Vagina (tissue), 2 donors: ENCODE measurements around the gene RABGGTA.

Source experiments
- POLR2A ChIP-seq, 2 donors: fragments of 450-650 bp; IDR thresholded peaks; one replicate each; pipeline ENCODE4 v1.6.1; 2017; ENCODE audit warnings: antibody characterized with exemption in 2 of 2, mild to moderate bottlenecking in 2 of 2, moderate library complexity in 2 of 2
- POLR2AphosphoS5 ChIP-seq, 2 donors: sonication (generic); formaldehyde crosslinking; IDR thresholded peaks; one replicate each; pipeline ENCODE4 v1.9.0; 2017; ENCODE audit warnings: antibody characterized with exemption in 2 of 2, mild to moderate bottlenecking in 2 of 2, low read depth in 1 of 2; ENCODE audit not compliant: insufficient read depth in 1 of 2
- TF ChIP-seq, protein P1 (sequence below), 3 experiments: fragments of 450-650 bp in 2 of 3; fragments of 200-600 bp in 1 of 3; sonication (generic) in 1 of 3; IDR thresholded peaks; one replicate each; pipeline ENCODE4 v1.5.1; 2017 to 2019; ENCODE audit warnings: antibody characterized with exemption in 3 of 3, mild to moderate bottlenecking in 2 of 3, moderate library complexity in 2 of 3

DNA sequence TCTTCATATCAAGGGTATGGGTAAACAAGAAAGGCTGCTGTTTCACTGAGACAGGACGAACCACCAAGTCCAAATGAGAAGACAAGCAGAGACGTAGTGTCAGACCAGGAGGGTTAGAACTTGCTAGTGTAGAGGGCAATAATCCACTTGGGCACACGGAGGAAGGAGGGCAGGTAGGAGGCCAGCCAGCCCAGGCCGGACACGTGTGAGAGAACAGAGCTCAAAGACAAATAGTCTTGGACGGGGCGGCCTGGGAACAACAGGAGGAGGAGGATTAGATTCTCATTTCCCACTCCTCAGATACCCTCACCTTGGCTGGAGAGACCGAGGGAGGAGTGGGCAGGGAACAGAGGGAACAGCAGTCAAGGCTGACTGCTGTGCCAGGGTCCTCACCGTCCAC, 19.3 kb upstream of the RABGGTA start:
- TF ChIP-seq, protein P1, sequence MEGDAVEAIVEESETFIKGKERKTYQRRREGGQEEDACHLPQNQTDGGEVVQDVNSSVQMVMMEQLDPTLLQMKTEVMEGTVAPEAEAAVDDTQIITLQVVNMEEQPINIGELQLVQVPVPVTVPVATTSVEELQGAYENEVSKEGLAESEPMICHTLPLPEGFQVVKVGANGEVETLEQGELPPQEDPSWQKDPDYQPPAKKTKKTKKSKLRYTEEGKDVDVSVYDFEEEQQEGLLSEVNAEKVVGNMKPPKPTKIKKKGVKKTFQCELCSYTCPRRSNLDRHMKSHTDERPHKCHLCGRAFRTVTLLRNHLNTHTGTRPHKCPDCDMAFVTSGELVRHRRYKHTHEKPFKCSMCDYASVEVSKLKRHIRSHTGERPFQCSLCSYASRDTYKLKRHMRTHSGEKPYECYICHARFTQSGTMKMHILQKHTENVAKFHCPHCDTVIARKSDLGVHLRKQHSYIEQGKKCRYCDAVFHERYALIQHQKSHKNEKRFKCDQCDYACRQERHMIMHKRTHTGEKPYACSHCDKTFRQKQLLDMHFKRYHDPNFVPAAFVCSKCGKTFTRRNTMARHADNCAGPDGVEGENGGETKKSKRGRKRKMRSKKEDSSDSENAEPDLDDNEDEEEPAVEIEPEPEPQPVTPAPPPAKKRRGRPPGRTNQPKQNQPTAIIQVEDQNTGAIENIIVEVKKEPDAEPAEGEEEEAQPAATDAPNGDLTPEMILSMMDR (IDR thresholded peaks at IDR 0.05) = no peak
- TF ChIP-seq POLR2A (IDR thresholded peaks at IDR 0.05) (no peak), POLR2AphosphoS5 (IDR thresholded peaks at IDR 0.05; ENCODE audit: insufficient read depth in 1 of 2, low read depth in 1 of 2) (no peak)
